Muscle of leg (tissue), 11 donors: Measurements from ENCODE around the gene PLBD1. TPM values are rescaled to one million over a fixed set of nuclear protein-coding genes. Genes with fewer than 3 reads are reported as not detected.

Experiments used
- DNase-seq: peaks from one replicate; pipeline ENCODE4 v3.0.0; 2013
- H3K27ac ChIP-seq: one replicate; pipeline ENCODE4 v1.5.1; 2013; ENCODE audit warnings: mild to moderate bottlenecking, low read length, control low read depth
- H3K27me3 ChIP-seq: one replicate; pipeline ENCODE4 v1.6.1; 2013; ENCODE audit warnings: low read length; ENCODE audit not compliant: control insufficient read depth, insufficient read depth
- H3K36me3 ChIP-seq: one replicate; pipeline ENCODE4 v1.6.1; 2013; ENCODE audit warnings: low read length; ENCODE audit not compliant: control insufficient read depth, insufficient read depth
- H3K4me1 ChIP-seq: one replicate; pipeline ENCODE4 v1.6.1; 2013; ENCODE audit warnings: low read length; ENCODE audit not compliant: control insufficient read depth, insufficient read depth
- H3K4me3 ChIP-seq: one replicate; pipeline ENCODE4 v1.5.1; 2013; ENCODE audit warnings: low read length, control low read depth
- H3K9me3 ChIP-seq: replicated peaks from 2 replicates; pipeline ENCODE4 v1.6.1; 2013; ENCODE audit warnings: low read depth, low read length; ENCODE audit not compliant: control insufficient read depth
- WGBS: methylation state at CpG from one replicate; pipeline ENCODE4 v1.1.5; 2013; ENCODE audit warnings: missing lambda C conversion rate; ENCODE audit not compliant: insufficient coverage; 5-methylcytosine and 5-hydroxymethylcytosine counted together
- polyA plus RNA-seq, 8 donors: library from polyadenylated mRNA; unstranded; fragments of 120-200 nt; gene quantifications; one replicate each; pipeline versions ENCODE4 v1.2.1 to v1.2.3, GENCODE V29; 2013; ENCODE audit warnings: inconsistent platforms in 1 of 8, low replicate concordance in 1 of 8; ENCODE audit not compliant: insufficient read length in 8 of 8, insufficient read depth in 1 of 8
- total RNA-seq: library from RNA; stranded (reverse); fragments of 120-200 nt; gene quantifications from one replicate; pipeline ENCODE4 v1.2.4, GENCODE V29; 2013

PLBD1 gene
- total and polyA plus RNA-seq, 9 donors = 16.0 to 27.2 (median 23.2) TPM

DNA sequence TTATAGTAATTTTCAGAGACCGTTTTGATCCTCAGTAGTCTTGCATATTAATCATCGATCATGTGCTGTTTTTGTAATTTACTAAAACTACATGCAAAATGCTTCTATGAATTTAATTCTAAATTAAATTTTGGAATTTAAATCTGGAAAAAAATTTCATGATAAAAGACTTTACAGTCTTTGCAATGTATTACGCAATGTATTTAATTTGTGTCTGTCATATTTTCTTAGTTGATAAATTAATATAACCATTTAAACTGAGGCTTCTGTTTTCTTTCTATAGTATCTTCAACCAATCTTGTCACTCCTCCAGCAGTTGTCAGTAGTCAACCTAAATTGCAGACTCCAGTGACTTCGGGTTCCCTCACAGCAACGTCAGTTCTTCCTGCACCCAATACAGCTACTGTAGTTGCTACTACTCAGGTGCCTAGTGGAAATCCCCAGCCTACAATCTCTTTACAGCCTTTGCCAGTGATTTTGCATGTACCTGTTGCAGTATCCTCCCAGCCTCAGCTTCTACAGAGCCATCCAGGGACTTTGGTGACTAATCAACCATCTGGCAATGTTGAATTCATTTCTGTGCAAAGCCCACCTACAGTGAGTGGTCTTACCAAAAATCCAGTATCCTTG, 107.4 kb downstream of the PLBD1 start:
- 82% methylated on average over 2 of the region's 5 CpGs for WGBS
- no peaks in the 10 kb centered on the region for H3K27me3 ChIP-seq

DNA sequence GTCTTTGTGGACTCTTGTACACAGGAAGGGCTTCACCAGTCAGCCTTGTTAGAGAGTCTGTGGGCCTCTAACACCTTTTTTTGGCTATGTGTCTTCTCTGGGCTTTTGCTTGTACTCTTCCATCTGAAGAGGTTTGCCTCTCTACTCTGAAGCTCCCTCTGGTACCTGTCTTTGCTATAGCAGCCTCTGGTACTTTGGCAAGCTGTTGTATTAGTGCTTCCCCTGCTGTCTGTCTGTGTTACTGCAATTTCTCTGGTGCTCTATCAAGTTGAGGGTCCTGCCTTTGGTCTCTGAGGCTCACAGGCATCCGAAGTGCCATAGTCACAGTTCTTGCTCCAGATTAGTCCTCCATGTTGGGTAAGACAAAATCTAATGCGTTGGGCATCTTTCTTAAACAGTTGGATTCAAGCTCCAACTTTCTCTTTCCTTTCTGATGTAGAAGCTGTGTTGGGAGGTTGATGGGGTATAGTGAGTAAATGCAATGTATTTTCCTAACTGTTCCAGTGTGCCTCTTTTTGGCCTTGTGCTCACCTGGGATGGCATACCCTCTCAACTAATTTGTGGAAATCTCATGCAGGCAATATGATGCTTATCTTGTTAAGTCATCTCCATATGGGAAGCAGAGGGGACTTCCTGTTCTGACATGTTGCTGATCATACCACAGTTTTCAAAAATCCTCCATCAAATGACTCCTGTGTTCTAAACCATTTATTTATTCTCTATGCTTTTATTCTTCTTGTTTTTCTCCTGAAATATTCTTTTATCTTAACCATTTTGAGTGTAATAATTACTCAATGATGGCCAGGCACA, 113.4 kb downstream of the PLBD1 start:
- 63% methylated on average over 1 of the region's 2 CpGs for WGBS
- no peaks in the 10 kb centered on the region for H3K9me3 ChIP-seq
- H3K27ac ChIP-seq = no peak overlapping the region
- peaks cover 24% of the 10 kb centered on the region for H3K36me3 ChIP-seq
- no peak for DNase-seq
- H3K4me1 ChIP-seq = no peaks in the 10 kb centered on the region
- H3K27me3 ChIP-seq = no peaks in the 10 kb centered on the region
- no peak overlapping the region for H3K4me3 ChIP-seq

More for the DNA sequence above, 107.4 kb downstream of the PLBD1 start:
- H3K4me1 ChIP-seq = no peaks in the 10 kb centered on the region
- no peak overlapping the region for H3K27ac ChIP-seq
- H3K36me3 ChIP-seq = peaks cover 24% of the 10 kb centered on the region
- DNase-seq = no peak
- H3K9me3 ChIP-seq = no peaks in the 10 kb centered on the region
- H3K4me3 ChIP-seq = no peak overlapping the region

Other genes starting within 250 kb of the PLBD1 start
- 29.3 TPM for gene ATF7IP, start 202.2 kb downstream of the PLBD1 start, total RNA-seq
- gene ATF7IP, start 202.2 kb downstream of the PLBD1 start, polyA plus RNA-seq = 10 to 100 TPM; 19.9 to 38.1 (median 29.5) TPM
- not detected for gene GUCY2C, start 128.7 kb upstream of the PLBD1 start, total RNA-seq
- 1 to 10 TPM in 2 of 8 donors, under 1 TPM in 6; 0.11 to 6.7 (median 0.22) TPM for gene GUCY2C, start 128.7 kb upstream of the PLBD1 start, polyA plus RNA-seq
- gene WBP11, start 235.6 kb upstream of the PLBD1 start, total RNA-seq = 12.7 TPM
- gene WBP11, start 235.6 kb upstream of the PLBD1 start, polyA plus RNA-seq = 10 to 100 TPM; 50.1 to 67.4 (median 58.0) TPM
- 1.4 TPM for gene C12orf60, start 235.8 kb upstream of the PLBD1 start, total RNA-seq
- gene C12orf60, start 235.8 kb upstream of the PLBD1 start, polyA plus RNA-seq = 1 to 10 TPM in 7 of 8 donors, under 1 TPM in 1; 0.85 to 1.6 (median 1.3) TPM
- gene SMCO3, start 246.3 kb upstream of the PLBD1 start, total RNA-seq = 0.40 TPM
- under 1 TPM in 7 of 8 donors, not detected in 1; 0.07 to 0.57 (median 0.21) TPM for gene SMCO3, start 246.3 kb upstream of the PLBD1 start, polyA plus RNA-seq